Neural cell (in vitro differentiated cells): Measurements from ENCODE around the gene ARHGAP27.

Experiments
- CTCF ChIP-seq: fragments of 450-650 bp; IDR thresholded peaks from 2 replicates; pipeline ENCODE4 v1.5.1; 2014; ENCODE audit warnings: antibody characterized with exemption, mild to moderate bottlenecking, moderate library complexity; ENCODE audit not compliant: poor library complexity, severe bottlenecking
- EP300 ChIP-seq: fragments of 450-650 bp; conservative IDR thresholded peaks from 2 replicates; pipeline ENCODE4 v1.6.1; 2014; ENCODE audit warnings: antibody characterized with exemption, mild to moderate bottlenecking, moderate library complexity; ENCODE audit not compliant: poor library complexity, severe bottlenecking
- EZH2 ChIP-seq: fragments of 200-600, 300-800 bp; shearing (Covaris generic), sonication (generic); IDR thresholded peaks from 2 replicates; pipeline ENCODE4 v1.6.1; 2014; ENCODE audit warnings: antibody characterized with exemption, low read length, borderline replicate concordance, mild to moderate bottlenecking; ENCODE audit not compliant: insufficient read depth, poor library complexity, severe bottlenecking
- MXI1 ChIP-seq: fragments of 450-650 bp; conservative IDR thresholded peaks from 2 replicates; pipeline ENCODE4 v1.6.1; 2014; ENCODE audit warnings: antibody characterized with exemption, mild to moderate bottlenecking; ENCODE audit not compliant: poor library complexity, severe bottlenecking
- POLR2AphosphoS5 ChIP-seq: IDR thresholded peaks from 2 replicates; pipeline ENCODE4 v1.6.1; 2012
- TAF1 ChIP-seq: IDR thresholded peaks from 2 replicates; pipeline ENCODE4 v1.6.1; 2012; ENCODE audit warnings: low read depth
- TF ChIP-seq, protein P1 (sequence below): IDR thresholded peaks from 2 replicates; pipeline ENCODE4 v1.6.1; 2012; ENCODE audit warnings: borderline replicate concordance

DNA sequence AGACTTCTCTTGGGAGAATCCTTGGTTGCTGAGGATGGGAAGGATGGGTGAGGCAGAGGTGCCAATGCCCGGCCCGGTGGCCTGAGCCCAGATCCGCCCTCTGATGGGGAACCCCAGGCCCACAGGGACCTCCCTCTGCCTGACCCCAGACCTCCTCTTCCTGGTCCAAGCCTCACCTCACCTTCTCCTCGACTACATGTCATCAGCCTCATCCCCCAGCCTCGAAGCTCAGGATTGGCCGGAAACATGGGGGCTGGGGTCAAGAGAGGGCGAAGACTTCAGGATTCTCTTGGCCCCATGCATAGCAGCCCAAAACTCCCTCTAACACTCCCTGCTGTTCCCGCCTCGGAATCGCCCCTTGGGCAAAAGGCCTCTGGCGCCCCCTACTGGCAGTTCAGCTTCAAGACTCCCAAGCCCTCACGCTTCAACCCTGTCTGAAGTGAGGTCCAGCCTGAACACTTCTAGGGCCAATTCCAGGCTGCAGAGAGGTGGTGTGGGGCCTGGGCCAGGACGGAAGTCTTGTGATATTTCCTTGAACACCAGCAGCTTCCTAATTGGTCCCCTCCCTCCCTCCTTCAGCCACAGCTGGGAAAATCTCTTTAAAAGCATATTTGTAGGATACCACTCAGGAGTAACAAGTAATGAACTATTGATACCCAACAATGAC, 47.2 kb downstream of the ARHGAP27 start:
- TF ChIP-seq CTCF, result peak; percentile 88
- no peak for TF ChIP-seq POLR2AphosphoS5
- no peak for TF ChIP-seq TAF1
- TF ChIP-seq, protein P1, sequence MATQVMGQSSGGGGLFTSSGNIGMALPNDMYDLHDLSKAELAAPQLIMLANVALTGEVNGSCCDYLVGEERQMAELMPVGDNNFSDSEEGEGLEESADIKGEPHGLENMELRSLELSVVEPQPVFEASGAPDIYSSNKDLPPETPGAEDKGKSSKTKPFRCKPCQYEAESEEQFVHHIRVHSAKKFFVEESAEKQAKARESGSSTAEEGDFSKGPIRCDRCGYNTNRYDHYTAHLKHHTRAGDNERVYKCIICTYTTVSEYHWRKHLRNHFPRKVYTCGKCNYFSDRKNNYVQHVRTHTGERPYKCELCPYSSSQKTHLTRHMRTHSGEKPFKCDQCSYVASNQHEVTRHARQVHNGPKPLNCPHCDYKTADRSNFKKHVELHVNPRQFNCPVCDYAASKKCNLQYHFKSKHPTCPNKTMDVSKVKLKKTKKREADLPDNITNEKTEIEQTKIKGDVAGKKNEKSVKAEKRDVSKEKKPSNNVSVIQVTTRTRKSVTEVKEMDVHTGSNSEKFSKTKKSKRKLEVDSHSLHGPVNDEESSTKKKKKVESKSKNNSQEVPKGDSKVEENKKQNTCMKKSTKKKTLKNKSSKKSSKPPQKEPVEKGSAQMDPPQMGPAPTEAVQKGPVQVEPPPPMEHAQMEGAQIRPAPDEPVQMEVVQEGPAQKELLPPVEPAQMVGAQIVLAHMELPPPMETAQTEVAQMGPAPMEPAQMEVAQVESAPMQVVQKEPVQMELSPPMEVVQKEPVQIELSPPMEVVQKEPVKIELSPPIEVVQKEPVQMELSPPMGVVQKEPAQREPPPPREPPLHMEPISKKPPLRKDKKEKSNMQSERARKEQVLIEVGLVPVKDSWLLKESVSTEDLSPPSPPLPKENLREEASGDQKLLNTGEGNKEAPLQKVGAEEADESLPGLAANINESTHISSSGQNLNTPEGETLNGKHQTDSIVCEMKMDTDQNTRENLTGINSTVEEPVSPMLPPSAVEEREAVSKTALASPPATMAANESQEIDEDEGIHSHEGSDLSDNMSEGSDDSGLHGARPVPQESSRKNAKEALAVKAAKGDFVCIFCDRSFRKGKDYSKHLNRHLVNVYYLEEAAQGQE, result no peak
- TF ChIP-seq EZH2, result no peak
- no peak for TF ChIP-seq MXI1
- no peak for TF ChIP-seq EP300
